HG02642 (cell line): Measurements from ENCODE around the gene SMIM35.
A peak's percentile ranks its signal among the peaks of the same experiment; 100 is the strongest.

Source experiments
- ATAC-seq: cut with Tn5 transposase; IDR thresholded peaks from one replicate; pipeline ENCODE4 v1.9.1; 2021; ENCODE audit warnings: mild to moderate bottlenecking; ENCODE audit not compliant: unreplicated experiment, poor library complexity

The SMIM35 gene

GRCh38 chr11:118060081-118060661, 26.6 kb downstream of the SMIM35 start:
- no peak for ATAC-seq

GRCh38 chr11:118059246-118059940, 27.4 kb downstream of the SMIM35 start:
- ATAC-seq = no peak

GRCh38 chr11:118058311-118059245, 28.2 kb downstream of the SMIM35 start:
- ATAC-seq = no peak

GRCh38 chr11:118057251-118058145, 29.3 kb downstream of the SMIM35 start:
- no peak for ATAC-seq

GRCh38 chr11:118056806-118057205, 30.0 kb downstream of the SMIM35 start:
- no peak for ATAC-seq

GRCh38 chr11:118055966-118056365, 30.8 kb downstream of the SMIM35 start:
- ATAC-seq = no peak

- ATAC-seq = no peak
Observed at GRCh38 chr11:118054712-118055640, 31.8 kb downstream of the SMIM35 start.

GRCh38 chr11:118052581-118053206, 34.1 kb downstream of the SMIM35 start:
- no peak for ATAC-seq

GRCh38 chr11:118051611-118052461, 34.9 kb downstream of the SMIM35 start:
- ATAC-seq = peak; percentile 55

- ATAC-seq = no peak
Observed at GRCh38 chr11:118051136-118051610, 35.6 kb downstream of the SMIM35 start.

GRCh38 chr11:118050208-118050891, 36.4 kb downstream of the SMIM35 start:
- no peak for ATAC-seq

- no peak for ATAC-seq
Observed at GRCh38 chr11:118049771-118050170, 37.0 kb downstream of the SMIM35 start.

GRCh38 chr11:118048472-118049370, 38.0 kb downstream of the SMIM35 start:
- ATAC-seq = no peak

- no peak for ATAC-seq
Observed at GRCh38 chr11:118047749-118048148, 39.0 kb downstream of the SMIM35 start.

GRCh38 chr11:118046964-118047700, 39.6 kb downstream of the SMIM35 start:
- no peak for ATAC-seq
